PC-3 (cell line): ENCODE measurements around the gene HRH1. TPM values are rescaled to one million over a fixed set of nuclear protein-coding genes. Genes with fewer than 3 reads are reported as not detected.

Experiments
- ATAC-seq: fragments of 200-7000 bp; cut with Tn5 transposase; 2 replicates; pipeline ENCODE4 v1.9.1; 2020; ENCODE audit warnings: mild to moderate bottlenecking, moderate library complexity
- BruUV-seq: library from RNA; stranded (reverse); fragments of 400-500 nt; replicated peaks from 2 replicates; lab custom pipeline; 2021; lab: Mats Ljungman, UMichigan
- CTCF ChIA-PET: fragments of 300-600 bp; sonication (Branson Sonifier 250); formaldehyde crosslinking; loops from one replicate; lab custom pipeline; 2022; ENCODE audit warnings: antibody characterized with exemption; lab: Charles Lee
- POLR2A ChIA-PET: fragments of 300-600 bp; sonication (Branson Sonifier 250); formaldehyde crosslinking; loops from one replicate; lab custom pipeline; 2022; ENCODE audit warnings: antibody characterized with exemption; ENCODE audit not compliant: unreplicated experiment; lab: Charles Lee
- DNase-seq: peaks from one replicate; pipeline ENCODE4 v3.0.0-alpha.2; 2015
- H2AFZ ChIP-seq: fragments of 300-600 bp; sonication (generic); 2 replicates; pipeline ENCODE4 v1.6.0; 2016; ENCODE audit warnings: antibody characterized with exemption, low read length
- H3F3A ChIP-seq: fragments of 300-600 bp; sonication (generic); one replicate; pipeline ENCODE4 v1.6.0; 2017; ENCODE audit warnings: antibody characterized with exemption, low read length, control low read depth, mild to moderate bottlenecking; ENCODE audit not compliant: unreplicated experiment
- H3K27ac ChIP-seq: fragments of 300-600 bp; sonication (generic); 2 replicates; pipeline ENCODE4 v1.5.1; 2016; ENCODE audit warnings: mild to moderate bottlenecking, low read length
- H3K27me3 ChIP-seq: fragments of 300-600 bp; sonication (generic); 2 replicates; pipeline ENCODE4 v1.6.1; 2016; ENCODE audit warnings: low read length, mixed read lengths
- H3K36me3 ChIP-seq: fragments of 300-600 bp; sonication (generic); 2 replicates; pipeline ENCODE4 v1.6.1; 2016; ENCODE audit warnings: low read depth, mixed run types, low read length, mixed read lengths
- H3K4me1 ChIP-seq: fragments of 300-600 bp; sonication (generic); 2 replicates; pipeline ENCODE4 v1.5.1; 2016; ENCODE audit warnings: low read length; ENCODE audit not compliant: insufficient read depth
- H3K4me2 ChIP-seq: fragments of 300-600 bp; sonication (generic); 2 replicates; pipeline ENCODE4 v1.6.0; 2016; ENCODE audit warnings: low read length
- H3K4me3 ChIP-seq: fragments of 300-600 bp; sonication (generic); 2 replicates; pipeline ENCODE4 v1.5.1; 2016; ENCODE audit warnings: mild to moderate bottlenecking, low read length, mixed read lengths
- H3K79me2 ChIP-seq: fragments of 300-600 bp; sonication (generic); 2 replicates; pipeline ENCODE4 v1.6.1; 2017; ENCODE audit warnings: low read length, mixed read lengths
- H3K9ac ChIP-seq: fragments of 300-600 bp; sonication (generic); 2 replicates; pipeline ENCODE4 v1.6.0; 2016; ENCODE audit warnings: mild to moderate bottlenecking, low read length
- H3K9me2 ChIP-seq: fragments of 300-600 bp; sonication (generic); replicated peaks from 2 replicates; pipeline ENCODE4 v1.6.1; 2016; ENCODE audit warnings: mixed run types, low read length, mixed read lengths
- H3K9me3 ChIP-seq: fragments of 300-600 bp; sonication (generic); 2 replicates; pipeline ENCODE4 v1.6.1; 2016; ENCODE audit warnings: low read length, mixed read lengths
- H4K20me1 ChIP-seq: fragments of 300-600 bp; sonication (generic); 2 replicates; pipeline ENCODE4 v1.6.1; 2016; ENCODE audit warnings: low read length, mixed read lengths
- EZH2 ChIP-seq: fragments of 300-600 bp; sonication (generic); IDR thresholded peaks from one replicate; pipeline ENCODE4 v1.6.1; 2017; ENCODE audit warnings: antibody characterized with exemption, mild to moderate bottlenecking, low read length; ENCODE audit not compliant: unreplicated experiment
- EZH2phosphoT487 ChIP-seq: fragments of 300-600 bp; sonication (generic); IDR thresholded peaks from 2 replicates; pipeline ENCODE4 v1.6.1; 2018; ENCODE audit warnings: mild to moderate bottlenecking, antibody characterized with exemption, low read length, borderline replicate concordance
- intact Hi-C: fragments of 100-400 bp; cut with micrococcal nuclease; formaldehyde crosslinking; loops from 2 replicates; pipeline ENCODE4 v1.9.0; 2023
- total RNA-seq: library from RNA; depleted of rRNA; stranded (reverse); fragments of >200 nt; gene quantifications from 2 replicates; pipeline ENCODE4 v1.2.3, GENCODE V29; 2014
- TF ChIP-seq, protein P1 (sequence below): fragments of 300-600 bp; sonication (generic); conservative IDR thresholded peaks from 2 replicates; pipeline ENCODE4 v1.5.1; 2017; ENCODE audit warnings: antibody characterized with exemption, low read depth, mild to moderate bottlenecking, low read length

The HRH1 gene
- total RNA-seq, 1 experiment from 2014 or later = 5.9 TPM

- Histone ChIP-seq H4K20me1 (no peaks in the 10 kb centered on the region), H3K4me3 (no peak overlapping the region), H3K9me3 (no peaks in the 10 kb centered on the region), H3K27me3 (no peaks in the 10 kb centered on the region), H3K9ac (no peak overlapping the region), H3K4me1 (no peaks in the 10 kb centered on the region), H3K36me3 (no peaks in the 10 kb centered on the region), H3K79me2 (no peaks in the 10 kb centered on the region), H3K9me2 (no peaks in the 10 kb centered on the region), H3K4me2 (no peak overlapping the region), H2AFZ (no peak overlapping the region), H3K27ac (no peak overlapping the region), H3F3A (no peaks in the 10 kb centered on the region)
- BruUV-seq = no TSS peak
- no peak for ATAC-seq
- TF ChIP-seq EZH2 (no peak), EZH2phosphoT487 (no peak)
- TF ChIP-seq, protein P1, sequence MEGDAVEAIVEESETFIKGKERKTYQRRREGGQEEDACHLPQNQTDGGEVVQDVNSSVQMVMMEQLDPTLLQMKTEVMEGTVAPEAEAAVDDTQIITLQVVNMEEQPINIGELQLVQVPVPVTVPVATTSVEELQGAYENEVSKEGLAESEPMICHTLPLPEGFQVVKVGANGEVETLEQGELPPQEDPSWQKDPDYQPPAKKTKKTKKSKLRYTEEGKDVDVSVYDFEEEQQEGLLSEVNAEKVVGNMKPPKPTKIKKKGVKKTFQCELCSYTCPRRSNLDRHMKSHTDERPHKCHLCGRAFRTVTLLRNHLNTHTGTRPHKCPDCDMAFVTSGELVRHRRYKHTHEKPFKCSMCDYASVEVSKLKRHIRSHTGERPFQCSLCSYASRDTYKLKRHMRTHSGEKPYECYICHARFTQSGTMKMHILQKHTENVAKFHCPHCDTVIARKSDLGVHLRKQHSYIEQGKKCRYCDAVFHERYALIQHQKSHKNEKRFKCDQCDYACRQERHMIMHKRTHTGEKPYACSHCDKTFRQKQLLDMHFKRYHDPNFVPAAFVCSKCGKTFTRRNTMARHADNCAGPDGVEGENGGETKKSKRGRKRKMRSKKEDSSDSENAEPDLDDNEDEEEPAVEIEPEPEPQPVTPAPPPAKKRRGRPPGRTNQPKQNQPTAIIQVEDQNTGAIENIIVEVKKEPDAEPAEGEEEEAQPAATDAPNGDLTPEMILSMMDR = no peak
- no peak for DNase-seq
- ChIA-PET CTCF (no interaction called here), POLR2A (no interaction called here)
- intact Hi-C loops = no loop called here
These were observed 34.0 kb upstream of the HRH1 start for GRCh38 chr3:11120091-11120805.

DNA sequence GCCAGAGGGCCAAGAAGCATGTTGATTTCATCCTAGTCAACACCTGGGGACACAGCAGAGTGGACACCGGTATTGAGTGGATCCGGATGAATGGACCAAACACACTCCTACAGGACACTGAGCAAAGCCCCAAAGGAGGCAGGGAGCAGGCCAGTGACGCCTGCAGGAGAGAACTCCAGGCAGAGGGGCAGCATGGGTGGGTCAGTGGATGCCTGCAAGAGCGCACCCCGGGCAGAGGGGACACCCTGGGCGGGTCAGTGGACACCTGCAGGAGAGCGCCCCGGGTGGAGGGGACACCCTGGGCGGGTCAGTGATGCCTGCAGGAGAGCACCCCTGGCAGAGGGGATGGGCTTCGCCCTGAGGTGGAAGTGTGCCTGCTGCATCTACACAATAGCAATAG is 27.6 kb upstream of the HRH1 start:
- no peaks in the 10 kb centered on the region for H3K36me3 ChIP-seq
- no peaks in the 10 kb centered on the region for H4K20me1 ChIP-seq
- no peaks in the 10 kb centered on the region for H3K79me2 ChIP-seq
- H3K9me3 ChIP-seq = no peaks in the 10 kb centered on the region
- no peak for DNase-seq
- no peak overlapping the region for H2AFZ ChIP-seq
- no peak overlapping the region for H3K27ac ChIP-seq
- ChIA-PET CTCF (no interaction called here), POLR2A (no interaction called here)
- no peak overlapping the region for H3K9ac ChIP-seq
- ATAC-seq = no peak
- H3K4me1 ChIP-seq = no peaks in the 10 kb centered on the region
- H3K4me2 ChIP-seq = no peak overlapping the region
- H3K9me2 ChIP-seq = no peaks in the 10 kb centered on the region
- H3K4me3 ChIP-seq = no peak overlapping the region
- intact Hi-C loops = no loop called here
- H3K27me3 ChIP-seq = no peaks in the 10 kb centered on the region
- H3F3A ChIP-seq = no peaks in the 10 kb centered on the region
- TF ChIP-seq EZH2 (no peak), EZH2phosphoT487 (no peak)
- no TSS peak for BruUV-seq

- ChIA-PET POLR2A (no interaction called here), CTCF (no interaction called here)
- no peaks in the 10 kb centered on the region for H3K79me2 ChIP-seq
- H3K9me3 ChIP-seq = no peaks in the 10 kb centered on the region
- H2AFZ ChIP-seq = no peak overlapping the region
- intact Hi-C loops = no loop called here
- TF ChIP-seq, protein P1 = no peak
- no peak for TF ChIP-seq EZH2phosphoT487
- H3K9me2 ChIP-seq = no peaks in the 10 kb centered on the region
- BruUV-seq = no TSS peak
- no peaks in the 10 kb centered on the region for H3K27me3 ChIP-seq
- no peak for DNase-seq
- no peak overlapping the region for H3K9ac ChIP-seq
- H3K4me3 ChIP-seq = no peak overlapping the region
- ATAC-seq = no peak
- H3K36me3 ChIP-seq = no peaks in the 10 kb centered on the region
- no peaks in the 10 kb centered on the region for H4K20me1 ChIP-seq
- H3K4me1 ChIP-seq = no peaks in the 10 kb centered on the region
- no peaks in the 10 kb centered on the region for H3F3A ChIP-seq
- no peak overlapping the region for H3K27ac ChIP-seq
- H3K4me2 ChIP-seq = no peak overlapping the region
These were observed 25.3 kb upstream of the HRH1 start for GRCh38 chr3:11128682-11129632.
